NCI-H2107 (cell line): ENCODE data around the gene SMC6.

Experiments
- DNase-seq: peaks from one replicate; lab custom pipeline; 2025; lab: John Stamatoyannopoulos, UW

SMC6 gene

GRCh38 chr2:17616405-17616804 lies 137.2 kb downstream of the SMC6 start:
- DNase-seq, result no peak

GRCh38 chr2:17615728-17616351 lies 137.8 kb downstream of the SMC6 start:
- DNase-seq, result no peak

GRCh38 chr2:17615147-17615546 lies 138.5 kb downstream of the SMC6 start:
- no peak for DNase-seq

GRCh38 chr2:17614174-17614930 lies 139.3 kb downstream of the SMC6 start:
- DNase-seq, result no peak
